BLaER1 (cell line): ENCODE results near the gene CFAP47.

Source experiments
- H3K27ac ChIP-seq: shearing (Covaris generic); formaldehyde crosslinking; 2 replicates; pipeline ENCODE4 v1.8.1; 2022
- H3K27me3 ChIP-seq: shearing (Covaris generic); formaldehyde crosslinking; 2 replicates; pipeline ENCODE4 v1.8.1; 2022
- H3K36me3 ChIP-seq: shearing (Covaris generic); formaldehyde crosslinking; 2 replicates; pipeline ENCODE4 v1.8.1; 2022
- H3K4me1 ChIP-seq: shearing (Covaris generic); formaldehyde crosslinking; 2 replicates; pipeline ENCODE4 v1.8.1; 2022
- H3K4me2 ChIP-seq: shearing (Covaris generic); formaldehyde crosslinking; 2 replicates; pipeline ENCODE4 v1.8.1; 2022
- H3K4me3 ChIP-seq: shearing (Covaris generic); formaldehyde crosslinking; 2 replicates; pipeline ENCODE4 v1.8.1; 2022
- H3K9ac ChIP-seq: shearing (Covaris generic); formaldehyde crosslinking; 2 replicates; pipeline ENCODE4 v1.8.1; 2022
- H3K9me3 ChIP-seq: shearing (Covaris generic); formaldehyde crosslinking; 2 replicates; pipeline ENCODE4 v1.8.1; 2022
- H4K20me1 ChIP-seq: shearing (Covaris generic); formaldehyde crosslinking; 2 replicates; pipeline ENCODE4 v1.8.1; 2022
- Cebpa-rat ChIP-seq: shearing (Covaris generic); IDR thresholded peaks from 2 replicates; pipeline ENCODE4 v1.8.1; 2022

CFAP47 gene

DNA sequence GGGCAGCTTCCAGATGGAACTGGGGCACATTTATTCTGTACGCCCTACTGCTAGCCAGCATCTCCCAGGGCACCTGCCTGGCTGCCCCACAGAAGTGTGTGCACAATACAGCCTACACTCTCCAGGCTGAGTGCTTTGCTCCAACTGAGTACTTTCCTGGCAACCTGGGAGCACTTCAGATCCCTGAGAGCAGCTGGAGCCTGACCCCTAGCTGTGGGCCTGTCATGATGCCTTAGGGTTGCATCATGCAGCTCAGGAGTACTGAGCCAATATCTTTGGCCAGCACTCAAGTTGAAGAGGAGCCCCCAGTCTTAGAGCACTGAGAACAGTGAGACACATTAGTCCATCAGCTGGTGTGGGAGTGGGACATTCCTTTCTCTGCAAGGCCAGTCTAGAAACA lies 321.9 kb downstream of the CFAP47 start:
- Histone ChIP-seq H3K27ac (no peak overlapping the region), H3K9ac (no peak overlapping the region), H3K9me3 (0 out of 2 replicates have a peak, but pooled peaks cover 6% of the 10 kb centered on the region), H3K4me2 (no peak overlapping the region), H3K4me3 (no peak overlapping the region), H3K27me3 (peaks cover 83% of the 10 kb centered on the region), H3K36me3 (no peaks in the 10 kb centered on the region), H4K20me1 (no peaks in the 10 kb centered on the region; the same call in 1 of the 2 replicates), H3K4me1 (no peaks in the 10 kb centered on the region)
- TF ChIP-seq Cebpa-rat = no peak

DNA sequence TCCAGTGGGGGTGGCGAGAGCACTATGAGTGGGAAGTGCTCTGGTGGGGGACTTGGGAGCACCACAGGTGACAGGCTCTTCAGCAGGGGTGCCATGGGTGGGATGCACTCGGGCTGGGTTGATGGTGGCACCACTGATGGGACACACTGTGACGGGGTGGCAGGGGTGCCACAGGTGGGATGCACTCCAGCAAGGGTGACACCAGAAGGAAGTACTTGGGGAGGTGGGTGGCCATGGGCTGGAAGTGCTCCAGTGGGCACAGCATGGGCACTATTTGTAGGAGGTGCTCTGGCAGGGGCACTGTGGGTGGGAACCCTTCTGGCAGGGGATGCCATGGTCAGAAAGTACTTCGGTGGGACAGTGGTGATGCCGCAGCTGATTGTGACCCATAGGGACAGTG lies 346.6 kb downstream of the CFAP47 start:
- H4K20me1 ChIP-seq = no peaks in the 10 kb centered on the region
- no peak overlapping the region for H3K9ac ChIP-seq
- H3K27me3 ChIP-seq = peaks cover 65% of the 10 kb centered on the region

GRCh38 chrX:36310136-36310535 lies 390.6 kb downstream of the CFAP47 start:
- Histone ChIP-seq H3K4me2 (no peak overlapping the region), H3K9me3 (no peaks in the 10 kb centered on the region), H3K36me3 (no peaks in the 10 kb centered on the region), H3K9ac (no peak overlapping the region), H3K27ac (no peak overlapping the region), H3K27me3 (peaks cover 82% of the 10 kb centered on the region), H4K20me1 (peaks cover 11% of the 10 kb centered on the region; the same call in 1 of the 2 replicates), H3K4me1 (no peaks in the 10 kb centered on the region), H3K4me3 (no peak overlapping the region)
- TF ChIP-seq Cebpa-rat = no peak

More for the DNA sequence above, 346.6 kb downstream of the CFAP47 start:
- H3K4me2 ChIP-seq = no peak overlapping the region
- H3K27ac ChIP-seq = no peak overlapping the region
- no peak for TF ChIP-seq Cebpa-rat
- H3K4me3 ChIP-seq = no peak overlapping the region
- no peaks in the 10 kb centered on the region for H3K9me3 ChIP-seq
- no peaks in the 10 kb centered on the region for H3K36me3 ChIP-seq
- no peaks in the 10 kb centered on the region for H3K4me1 ChIP-seq

- no peaks in the 10 kb centered on the region for H3K9me3 ChIP-seq
- H4K20me1 ChIP-seq = no peaks in the 10 kb centered on the region; the same call in 1 of the 2 replicates
- H3K9ac ChIP-seq = no peak overlapping the region
- no peak for TF ChIP-seq Cebpa-rat
- no peak overlapping the region for H3K4me3 ChIP-seq
- H3K27ac ChIP-seq = no peak overlapping the region
- no peak overlapping the region for H3K4me2 ChIP-seq
- H3K4me1 ChIP-seq = no peaks in the 10 kb centered on the region
- no peaks in the 10 kb centered on the region for H3K36me3 ChIP-seq
- H3K27me3 ChIP-seq = peaks cover 74% of the 10 kb centered on the region
Observed at GRCh38 chrX:36314303-36314702, 394.8 kb downstream of the CFAP47 start.

DNA sequence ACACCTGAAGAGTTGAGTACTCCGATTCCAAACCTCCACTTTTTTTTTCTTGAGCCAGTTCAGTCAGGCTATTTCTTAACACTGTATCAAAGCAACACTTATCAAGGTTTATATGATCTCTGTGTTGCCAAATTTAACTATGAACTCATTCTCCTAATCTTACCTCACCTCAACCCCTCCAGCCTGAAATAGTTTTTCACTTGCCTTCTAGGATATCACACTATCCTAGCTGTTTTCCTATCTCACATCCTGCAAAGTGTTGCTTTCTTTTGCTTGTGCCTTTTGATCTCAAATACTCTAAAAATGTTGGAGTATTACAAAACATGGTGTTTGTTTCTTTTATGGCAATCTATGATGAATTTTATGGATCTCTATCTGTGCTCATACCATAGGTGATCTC lies 415.0 kb downstream of the CFAP47 start:
- no peak overlapping the region for H3K4me2 ChIP-seq
- no peak overlapping the region for H3K27ac ChIP-seq
- H3K27me3 ChIP-seq = peaks cover 81% of the 10 kb centered on the region
- H3K36me3 ChIP-seq = no peaks in the 10 kb centered on the region
- no peaks in the 10 kb centered on the region for H4K20me1 ChIP-seq
- H3K4me1 ChIP-seq = no peaks in the 10 kb centered on the region
- H3K9ac ChIP-seq = no peak overlapping the region
- no peak for TF ChIP-seq Cebpa-rat
- no peaks in the 10 kb centered on the region for H3K9me3 ChIP-seq
- no peak overlapping the region for H3K4me3 ChIP-seq

GRCh38 chrX:36336751-36337150 lies 417.2 kb downstream of the CFAP47 start:
- no peaks in the 10 kb centered on the region for H3K4me1 ChIP-seq
- H3K27me3 ChIP-seq = peaks cover 79% of the 10 kb centered on the region
- H3K9me3 ChIP-seq = no peaks in the 10 kb centered on the region
- H3K4me2 ChIP-seq = no peak overlapping the region
- H3K4me3 ChIP-seq = no peak overlapping the region
- H3K9ac ChIP-seq = no peak overlapping the region
- H4K20me1 ChIP-seq = no peaks in the 10 kb centered on the region
- H3K27ac ChIP-seq = no peak overlapping the region
- H3K36me3 ChIP-seq = no peaks in the 10 kb centered on the region
- TF ChIP-seq Cebpa-rat = no peak

- Histone ChIP-seq H3K27me3 (peaks cover 56% of the 10 kb centered on the region), H3K27ac (no peak overlapping the region), H3K9me3 (no peaks in the 10 kb centered on the region), H4K20me1 (no peaks in the 10 kb centered on the region; the same call in 1 of the 2 replicates), H3K36me3 (no peaks in the 10 kb centered on the region), H3K4me3 (no peak overlapping the region), H3K4me1 (no peaks in the 10 kb centered on the region), H3K9ac (no peak overlapping the region), H3K4me2 (no peak overlapping the region)
- TF ChIP-seq Cebpa-rat = no peak
Observed at GRCh38 chrX:36344301-36344700, 424.8 kb downstream of the CFAP47 start.

GRCh38 chrX:36348509-36348908 lies 429.0 kb downstream of the CFAP47 start:
- Histone ChIP-seq H3K27ac (no peak overlapping the region), H3K4me2 (no peak overlapping the region), H3K9me3 (no peaks in the 10 kb centered on the region), H3K27me3 (peaks cover 54% of the 10 kb centered on the region), H3K4me3 (no peak overlapping the region), H3K9ac (no peak overlapping the region), H3K36me3 (no peaks in the 10 kb centered on the region), H3K4me1 (no peaks in the 10 kb centered on the region), H4K20me1 (no peaks in the 10 kb centered on the region; the same call in 1 of the 2 replicates)
- TF ChIP-seq Cebpa-rat = no peak

- no peak for TF ChIP-seq Cebpa-rat
- Histone ChIP-seq H3K27me3 (peaks cover 69% of the 10 kb centered on the region), H4K20me1 (peaks cover 6% of the 10 kb centered on the region; the same call in 1 of the 2 replicates), H3K27ac (no peak overlapping the region), H3K4me1 (no peaks in the 10 kb centered on the region), H3K4me3 (no peak overlapping the region), H3K9me3 (peaks cover 11% of the 10 kb centered on the region), H3K9ac (no peak overlapping the region), H3K36me3 (no peaks in the 10 kb centered on the region), H3K4me2 (no peak overlapping the region)
Observed at GRCh38 chrX:36357855-36358254, 438.3 kb downstream of the CFAP47 start.

- no peak overlapping the region for H3K27ac ChIP-seq
- no peaks in the 10 kb centered on the region for H3K36me3 ChIP-seq
- no peaks in the 10 kb centered on the region for H4K20me1 ChIP-seq
- no peak overlapping the region for H3K9ac ChIP-seq
- H3K27me3 ChIP-seq = peaks cover 43% of the 10 kb centered on the region
- no peak overlapping the region for H3K4me3 ChIP-seq
- no peak for TF ChIP-seq Cebpa-rat
- no peak overlapping the region for H3K4me2 ChIP-seq
- peaks cover 11% of the 10 kb centered on the region for H3K9me3 ChIP-seq
- no peaks in the 10 kb centered on the region for H3K4me1 ChIP-seq
Observed at GRCh38 chrX:36364262-36364661, 444.7 kb downstream of the CFAP47 start.

- no peak; the same call in 1 of the 2 replicates for TF ChIP-seq Cebpa-rat
- H3K27me3 ChIP-seq = peaks cover 66% of the 10 kb centered on the region
- H3K36me3 ChIP-seq = no peaks in the 10 kb centered on the region
- no peaks in the 10 kb centered on the region for H3K4me1 ChIP-seq
- no peaks in the 10 kb centered on the region for H3K9me3 ChIP-seq
- no peak overlapping the region for H3K9ac ChIP-seq
- no peak overlapping the region for H3K4me2 ChIP-seq
- H3K4me3 ChIP-seq = no peak overlapping the region
- H4K20me1 ChIP-seq = no peaks in the 10 kb centered on the region
- H3K27ac ChIP-seq = no peak overlapping the region
Observed at GRCh38 chrX:36383495-36383894, 464.0 kb downstream of the CFAP47 start.
